HG03196 (cell line): Measurements from ENCODE around the gene KCNK3.
"Not testable (repeated sequence)": the region's sequence is repeated elsewhere in the genome, so short reads cannot be mapped to it uniquely, and the experiment has no call there.

Source experiments
- ATAC-seq: cut with Tn5 transposase; IDR thresholded peaks from one replicate; pipeline ENCODE4 v1.9.1; 2021; ENCODE audit not compliant: unreplicated experiment

Gene KCNK3

DNA sequence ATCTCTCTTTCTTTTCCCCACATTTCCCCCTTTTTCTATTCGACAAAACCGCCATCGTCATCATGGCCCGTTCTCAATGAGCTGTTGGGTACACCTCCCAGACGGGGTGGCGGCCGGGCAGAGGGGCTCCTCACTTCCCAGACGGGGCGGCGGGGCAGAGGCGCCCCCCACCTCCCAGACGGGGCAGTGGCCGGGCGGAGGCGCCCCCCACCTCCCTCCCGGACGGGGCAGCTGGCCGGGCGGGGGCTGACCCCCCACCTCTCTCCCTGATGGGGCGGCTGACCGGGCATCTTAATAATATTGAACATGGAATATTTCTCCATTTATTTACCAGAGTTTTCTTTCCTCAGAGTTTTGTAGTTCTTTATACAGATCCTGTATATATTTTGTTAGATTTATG is 27.2 kb upstream of the KCNK3 start:
- not testable (repeated sequence) for ATAC-seq

DNA sequence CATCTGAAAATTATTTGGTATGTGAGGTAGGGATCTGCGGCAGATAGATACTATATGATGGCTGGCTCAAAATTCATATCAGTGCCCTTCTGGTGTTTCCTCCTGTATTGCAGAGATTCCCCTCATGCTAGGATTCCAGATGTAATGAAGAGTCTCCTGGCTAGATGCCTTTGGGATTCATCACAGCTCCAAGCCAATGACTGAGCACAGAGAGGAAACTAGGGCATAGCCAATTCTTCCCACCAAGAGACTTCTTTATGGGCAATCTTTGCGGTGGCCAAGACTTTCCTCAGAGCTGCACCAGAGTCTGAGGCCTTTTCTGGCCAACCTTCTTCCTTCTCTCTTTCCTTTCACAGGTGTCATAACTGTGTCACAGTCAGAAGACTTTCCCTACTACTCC is 25.9 kb upstream of the KCNK3 start:
- no peak for ATAC-seq

DNA sequence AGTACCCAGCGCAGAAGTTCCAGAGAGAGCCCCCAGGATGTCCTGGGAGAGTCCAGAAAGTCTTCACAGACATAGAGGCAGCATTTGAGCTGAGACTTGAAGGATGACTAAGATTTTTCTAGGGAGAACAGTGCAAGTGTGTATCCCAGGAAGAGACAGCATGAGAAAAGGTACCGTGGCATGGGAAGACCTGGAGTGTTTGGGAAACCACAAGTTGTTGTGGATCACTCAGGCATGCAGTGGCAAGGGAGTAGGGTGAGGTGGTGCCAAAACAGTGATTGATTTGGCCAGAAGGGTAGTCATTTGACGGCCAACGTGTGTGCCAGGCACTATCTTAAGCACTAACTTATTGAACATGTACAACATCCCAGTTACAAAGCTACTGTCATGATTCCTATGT is 24.5 kb upstream of the KCNK3 start:
- no peak for ATAC-seq

DNA sequence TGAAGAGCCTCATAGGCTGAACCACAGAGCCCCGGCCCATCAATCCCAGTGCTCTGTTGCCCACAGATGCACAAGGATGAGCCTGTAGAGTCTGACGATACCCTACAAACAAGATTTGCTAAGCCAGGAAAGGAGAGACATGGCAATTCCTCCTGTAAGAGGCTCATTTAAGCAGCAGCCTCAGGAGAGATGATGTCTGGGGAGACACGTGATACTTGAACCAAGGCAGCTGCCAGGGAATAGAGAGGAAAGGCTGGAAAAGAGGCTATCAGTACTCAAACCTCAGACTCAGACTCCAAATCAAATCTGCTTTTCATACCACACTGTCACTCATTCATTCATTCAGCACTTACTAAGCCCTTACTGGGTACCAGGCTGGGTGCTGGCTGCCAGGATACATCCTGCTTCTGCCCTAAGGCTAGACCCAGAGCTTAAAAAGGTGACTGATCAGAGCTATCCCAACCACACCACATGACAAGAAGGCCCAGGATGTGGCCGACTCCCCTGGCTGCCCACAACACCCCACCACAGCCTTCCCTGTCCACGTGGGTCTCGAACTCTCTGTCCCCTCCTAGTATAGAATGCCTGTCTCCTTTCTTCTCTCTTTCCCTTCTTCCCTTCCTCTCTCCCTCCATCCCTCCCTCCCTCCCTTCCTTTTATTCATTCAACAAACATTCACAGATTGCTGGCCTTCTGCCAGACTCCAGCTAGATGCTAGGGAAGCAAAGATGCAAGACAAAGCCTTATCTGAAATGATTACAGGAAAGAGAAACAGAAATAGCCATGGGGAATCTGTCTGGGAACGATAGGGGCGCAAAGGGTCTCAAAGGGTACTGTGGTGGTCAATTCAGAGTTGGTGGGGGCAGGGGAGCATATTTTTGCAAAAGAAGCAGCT is 23.4 kb upstream of the KCNK3 start:
- no peak for ATAC-seq

DNA sequence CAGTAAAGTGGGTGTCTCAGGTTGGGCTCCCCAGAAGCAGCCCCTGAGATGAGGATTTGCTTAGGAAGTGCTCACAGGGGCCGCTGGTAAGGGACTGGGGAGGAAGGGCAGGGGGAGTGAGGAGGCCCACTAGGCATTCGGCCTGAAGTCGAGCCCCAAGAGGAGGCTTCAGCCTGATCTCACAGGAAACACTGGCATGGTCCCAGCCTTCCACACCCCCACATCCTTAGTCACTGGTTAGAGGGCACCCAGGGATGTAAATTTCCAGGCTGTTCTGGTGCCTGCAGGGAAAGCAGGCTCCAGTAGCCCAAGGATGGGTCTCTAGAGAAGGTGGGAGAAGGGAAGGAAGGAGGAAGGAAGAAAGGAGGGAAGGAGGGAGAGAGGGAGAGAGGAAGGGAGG is 22.4 kb upstream of the KCNK3 start:
- ATAC-seq = no peak

DNA sequence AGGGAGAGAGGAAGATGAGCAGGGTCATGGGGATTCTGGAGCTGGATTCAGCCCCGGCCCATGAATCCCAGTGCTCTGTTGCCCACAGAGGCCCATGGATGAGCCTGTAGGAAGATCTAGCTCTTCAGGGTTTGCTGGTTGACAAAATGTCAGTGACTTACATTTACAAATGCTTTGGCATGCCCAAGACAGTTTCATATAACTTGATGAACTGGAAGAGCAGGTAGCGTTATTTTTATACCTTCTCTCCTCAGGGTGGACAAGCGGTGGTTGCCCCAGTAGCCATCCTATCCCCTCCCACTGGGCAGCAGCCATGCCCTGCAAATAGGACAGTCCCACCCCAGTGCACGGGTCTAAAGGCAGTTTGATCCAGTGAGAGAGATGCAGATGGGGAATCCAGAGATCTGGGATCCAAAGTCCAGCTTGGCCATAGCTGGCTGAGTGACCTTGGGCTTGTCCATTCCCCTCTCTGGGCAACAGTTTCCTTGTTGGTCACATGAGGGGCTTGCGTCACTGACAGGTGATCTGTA is 21.5 kb upstream of the KCNK3 start:
- ATAC-seq = no peak

DNA sequence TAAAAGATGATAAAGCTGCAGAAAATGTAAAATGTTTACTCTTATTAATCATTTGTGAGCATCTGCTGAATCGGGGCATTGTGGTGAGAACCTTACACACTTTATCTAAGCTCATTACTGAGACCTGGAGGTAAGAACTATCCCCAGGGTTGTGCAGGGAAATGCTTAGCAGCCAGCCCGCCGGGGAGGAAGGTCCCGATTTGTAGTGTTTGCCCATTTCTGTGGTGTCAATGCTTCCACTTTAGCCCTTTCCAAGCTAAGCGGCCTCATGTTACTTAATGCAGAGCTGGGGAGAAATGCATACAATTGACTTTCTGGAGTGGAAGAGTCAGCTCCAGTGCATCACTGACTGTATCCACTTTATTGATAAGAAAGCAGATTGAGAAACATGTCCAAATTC is 20.8 kb upstream of the KCNK3 start:
- no peak for ATAC-seq

DNA sequence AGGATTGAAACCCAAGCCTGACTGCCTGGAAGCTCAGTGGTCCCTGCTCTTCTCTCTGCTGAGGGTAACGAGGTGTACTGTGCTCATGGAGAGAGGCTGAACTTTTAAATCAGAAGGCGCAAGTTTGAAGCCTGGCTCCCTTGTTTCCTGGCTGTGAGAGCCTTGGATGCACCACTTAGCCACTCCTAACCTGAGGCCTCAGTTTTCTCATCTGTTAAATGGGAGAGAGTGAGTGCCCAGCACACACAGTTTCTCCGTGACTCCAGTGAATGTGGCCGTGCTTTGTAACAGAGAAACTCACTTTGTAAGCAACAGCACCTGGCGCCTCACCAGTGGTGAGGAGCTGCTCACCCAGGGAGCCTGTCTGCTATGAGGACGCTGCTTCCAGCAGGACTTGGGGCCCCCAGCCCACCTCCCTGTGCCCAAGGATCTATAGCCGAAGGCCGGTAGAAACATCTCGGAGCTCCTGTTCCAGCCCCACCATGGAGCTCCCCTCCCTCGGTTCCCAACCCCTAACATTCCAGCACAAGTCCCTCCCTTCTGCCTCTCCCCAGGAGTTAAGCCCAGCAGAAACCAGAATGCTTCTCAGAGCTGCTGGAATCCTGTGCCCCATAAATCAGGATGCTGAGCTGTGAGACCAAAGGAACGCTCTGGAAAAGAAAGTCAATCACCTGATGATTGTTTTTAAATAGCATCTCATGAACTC is 20.3 kb upstream of the KCNK3 start:
- ATAC-seq = no peak

DNA sequence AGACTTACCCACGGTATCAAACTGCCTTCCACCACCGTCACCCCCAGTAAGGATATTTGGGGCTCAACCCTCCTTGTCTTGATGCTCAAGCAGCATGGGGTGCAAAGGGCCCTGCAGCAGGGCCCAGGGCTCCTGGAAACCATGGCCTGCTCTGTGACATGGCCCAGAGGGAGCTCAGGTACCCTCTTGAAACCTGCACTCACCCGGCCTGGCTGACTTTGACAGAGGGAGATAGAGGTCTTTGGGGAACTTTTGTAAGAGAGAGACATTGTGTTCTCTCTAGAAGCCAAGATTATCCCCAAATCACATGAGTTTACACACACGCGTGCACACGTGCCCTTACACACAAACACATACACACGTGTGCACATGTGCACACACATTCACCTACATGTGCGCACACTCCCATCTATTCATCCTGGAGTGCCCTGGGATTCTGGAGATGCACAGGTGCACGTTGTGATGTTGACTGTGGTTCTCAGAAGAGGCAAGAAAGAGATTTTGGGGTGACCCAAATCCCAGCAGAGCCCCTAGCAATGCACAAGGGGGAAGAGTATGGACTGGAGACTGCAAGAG is 19.6 kb upstream of the KCNK3 start:
- ATAC-seq = no peak

DNA sequence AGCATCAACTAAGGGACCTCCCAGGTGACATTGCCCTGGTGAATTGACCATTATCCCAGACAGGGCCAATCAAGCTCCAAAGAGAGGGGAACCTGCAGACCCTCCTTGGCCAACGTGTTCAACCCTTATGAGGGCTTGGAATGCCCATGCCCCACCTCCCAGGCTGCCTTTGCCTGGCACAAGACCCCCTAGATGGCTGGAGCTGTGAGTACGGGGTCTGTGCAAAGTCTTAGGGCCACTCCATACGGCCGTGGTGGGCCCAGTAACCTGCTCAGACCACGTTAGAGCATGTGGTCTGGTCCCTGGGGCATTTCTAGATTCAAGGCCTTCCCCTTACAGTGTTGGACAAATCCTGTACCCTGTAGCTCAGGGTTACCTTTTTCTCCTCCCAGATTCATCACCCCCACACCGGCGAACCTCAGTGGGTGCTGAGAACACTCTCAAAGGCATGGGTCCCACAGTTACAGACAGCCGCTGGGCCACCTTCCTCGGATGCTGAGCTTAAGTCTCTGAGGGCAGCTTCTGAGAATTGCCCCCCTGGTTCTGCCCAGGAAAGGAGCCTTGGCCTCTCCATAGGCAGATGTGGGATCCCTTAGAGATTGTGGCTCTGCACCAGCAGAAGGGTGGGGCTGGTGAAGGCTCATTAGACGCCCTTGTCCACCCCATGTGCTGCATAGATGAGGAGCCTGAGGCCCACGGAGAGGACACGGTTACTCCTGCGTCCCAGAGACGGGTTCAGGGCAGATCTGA is 18.3 kb upstream of the KCNK3 start:
- ATAC-seq = no peak

DNA sequence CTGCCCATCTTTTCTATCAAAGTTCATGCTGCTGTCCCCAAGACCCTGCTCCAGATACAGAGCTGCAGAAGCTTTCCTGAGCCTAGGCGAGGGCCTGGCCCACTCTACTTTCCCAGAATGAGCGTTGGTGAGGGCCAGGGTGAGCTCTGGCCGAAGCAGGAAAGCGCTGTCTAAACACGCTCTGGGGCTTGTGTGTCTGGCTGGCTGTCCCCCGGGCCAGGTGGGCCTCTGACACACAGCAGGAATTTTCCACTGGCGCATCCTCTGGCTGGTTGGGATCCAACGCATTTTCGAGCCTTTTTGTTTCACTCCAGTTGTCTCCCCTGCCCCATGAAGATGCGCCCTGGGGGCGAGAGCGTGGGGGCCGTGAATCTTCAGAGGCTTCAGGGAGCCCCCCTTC is 17.8 kb upstream of the KCNK3 start:
- no peak for ATAC-seq

DNA sequence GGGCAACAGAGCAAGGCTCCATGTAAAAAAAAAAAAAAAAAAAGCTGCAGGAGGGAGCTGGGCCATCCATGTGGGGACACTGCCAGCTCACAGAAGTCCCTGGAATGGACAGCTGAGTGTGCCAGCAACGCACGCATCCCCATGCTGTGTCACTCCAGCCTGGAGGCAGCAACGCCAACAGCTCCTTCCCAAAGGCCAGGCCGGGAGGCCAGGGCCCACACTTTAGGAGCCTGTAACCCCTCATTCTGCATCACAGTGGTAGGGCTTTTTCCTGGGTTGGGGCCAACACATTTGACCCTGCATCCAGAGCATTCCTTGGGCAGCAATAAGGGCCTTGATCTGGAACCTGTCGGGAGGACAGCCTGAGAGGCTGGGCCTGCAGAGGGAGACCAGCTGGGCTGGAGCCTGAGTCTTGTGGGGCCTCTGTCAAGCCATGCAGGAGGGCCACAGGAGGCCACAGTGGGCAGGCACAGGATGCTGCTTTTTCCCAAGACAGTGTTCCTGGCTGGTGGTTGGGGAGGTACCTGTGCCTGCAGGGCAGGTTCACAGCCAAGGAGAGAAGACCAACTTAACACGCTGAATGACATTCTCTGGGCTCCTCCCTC is 16.8 kb upstream of the KCNK3 start:
- no peak for ATAC-seq

DNA sequence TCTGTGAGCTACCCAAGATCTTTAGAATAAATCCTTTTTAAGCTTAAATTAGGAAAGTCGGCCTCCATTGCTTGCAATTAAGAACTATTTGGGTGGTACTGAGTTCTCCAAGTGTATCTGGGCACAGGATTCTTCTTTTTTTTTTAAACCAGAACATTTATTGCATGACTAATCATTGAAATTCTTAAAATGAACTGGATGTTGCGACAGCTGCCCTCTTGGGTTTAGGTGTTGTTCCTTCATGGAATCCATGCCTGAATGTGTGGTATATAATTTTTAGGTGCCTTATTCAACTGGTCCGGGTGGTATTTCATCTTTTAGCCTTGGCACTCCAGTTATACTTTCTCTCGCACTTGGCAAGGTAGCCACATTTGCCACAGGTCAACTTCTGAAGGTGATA is 14.5 kb upstream of the KCNK3 start:
- no peak for ATAC-seq

DNA sequence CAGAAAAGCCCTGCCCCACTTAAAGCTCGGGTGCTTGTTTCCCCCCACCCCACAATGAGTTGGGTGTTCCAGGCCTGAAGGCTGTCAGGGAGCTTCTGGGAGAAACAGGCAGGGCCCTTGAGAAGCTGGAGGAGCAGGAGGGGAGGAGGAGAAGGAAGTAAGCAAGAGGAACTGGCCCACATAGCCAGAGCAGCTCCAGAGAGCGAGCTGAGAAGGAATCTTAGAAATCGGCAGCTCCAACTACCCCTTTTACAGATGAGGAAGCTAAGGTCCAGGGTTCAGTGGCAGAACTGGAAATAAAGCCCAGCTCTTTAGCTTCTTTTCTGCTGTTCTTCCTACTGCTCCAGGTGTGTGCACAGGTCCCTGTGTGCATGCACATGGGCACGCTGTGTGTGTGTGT is 12.7 kb upstream of the KCNK3 start:
- ATAC-seq = no peak

DNA sequence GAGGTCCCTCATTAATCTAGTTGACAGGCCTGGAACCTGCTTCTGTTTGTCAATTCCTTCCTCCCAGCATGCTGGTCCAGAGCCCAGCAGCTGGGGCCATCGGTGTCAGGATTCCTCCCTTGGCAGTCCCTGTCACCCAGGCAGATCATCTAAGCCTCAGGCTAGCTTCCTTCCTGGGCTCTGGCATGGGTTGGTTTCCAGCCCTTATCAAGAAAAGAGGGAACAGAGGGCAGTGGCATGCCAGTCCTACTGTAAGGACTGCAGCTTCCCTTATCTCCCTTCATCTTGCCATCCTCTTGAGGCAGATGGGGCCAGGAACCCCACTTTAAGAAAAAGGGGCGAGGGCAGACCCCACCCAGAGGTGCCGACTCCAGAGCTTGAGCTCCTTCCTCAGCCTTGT is 10.9 kb upstream of the KCNK3 start:
- no peak for ATAC-seq

DNA sequence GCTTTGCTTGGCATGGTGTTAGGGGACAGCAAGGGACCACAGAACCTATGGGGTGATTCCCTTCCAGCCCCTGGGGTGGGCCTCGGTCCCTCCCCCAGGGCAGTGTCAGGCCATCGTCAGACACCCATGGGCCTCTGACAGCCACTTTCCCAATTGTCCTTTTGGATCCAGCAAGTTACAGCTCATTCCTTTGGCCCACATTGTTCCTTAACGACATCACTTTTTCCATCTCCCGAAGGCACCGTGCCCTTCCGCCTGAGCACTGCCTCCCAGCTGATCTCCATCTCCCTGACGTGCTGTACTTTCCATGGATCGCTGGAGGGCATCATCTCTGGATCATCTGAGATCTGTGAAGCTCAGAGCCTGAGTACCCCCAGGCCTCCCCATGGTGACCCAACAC is 10.4 kb upstream of the KCNK3 start:
- ATAC-seq = no peak

DNA sequence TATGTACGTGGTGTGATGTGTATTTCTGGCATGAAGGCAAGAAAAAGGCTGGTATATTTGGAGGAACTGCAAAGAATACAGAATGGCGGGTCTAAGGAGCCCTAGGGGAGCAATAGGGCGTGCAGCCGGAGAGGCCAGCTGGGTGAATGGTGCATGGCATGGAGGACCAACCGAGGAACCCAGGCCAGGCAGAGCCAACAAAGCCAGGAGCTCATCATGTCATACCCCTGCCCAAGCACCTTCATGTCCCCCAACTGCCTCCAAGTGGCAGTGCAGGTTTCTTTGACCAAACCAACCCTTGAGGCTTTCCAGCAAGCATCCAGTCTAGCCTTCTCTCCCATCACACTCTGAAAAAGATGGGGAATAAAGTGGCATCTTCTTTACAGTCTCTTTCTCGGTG is 8.9 kb upstream of the KCNK3 start:
- no peak for ATAC-seq

DNA sequence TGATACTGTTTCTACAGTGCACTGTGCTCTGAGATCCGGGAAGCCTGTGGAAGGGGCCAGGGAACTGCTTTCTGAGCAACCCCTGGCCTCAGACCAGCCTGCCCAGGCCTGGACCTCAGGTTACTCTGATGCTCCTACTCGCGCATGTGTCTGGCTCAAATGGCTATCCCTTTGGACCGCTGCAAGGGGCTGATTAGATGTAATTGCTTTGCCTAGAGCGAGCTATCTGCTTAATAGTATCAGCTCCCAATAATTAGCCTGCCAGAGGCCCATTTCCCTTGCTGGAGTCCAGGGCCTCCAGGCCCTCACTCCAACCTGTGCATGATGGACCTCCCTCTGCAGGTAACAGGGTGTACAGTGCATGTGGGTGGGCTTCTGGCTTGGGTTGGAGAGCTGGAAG is 7.2 kb upstream of the KCNK3 start:
- no peak for ATAC-seq

DNA sequence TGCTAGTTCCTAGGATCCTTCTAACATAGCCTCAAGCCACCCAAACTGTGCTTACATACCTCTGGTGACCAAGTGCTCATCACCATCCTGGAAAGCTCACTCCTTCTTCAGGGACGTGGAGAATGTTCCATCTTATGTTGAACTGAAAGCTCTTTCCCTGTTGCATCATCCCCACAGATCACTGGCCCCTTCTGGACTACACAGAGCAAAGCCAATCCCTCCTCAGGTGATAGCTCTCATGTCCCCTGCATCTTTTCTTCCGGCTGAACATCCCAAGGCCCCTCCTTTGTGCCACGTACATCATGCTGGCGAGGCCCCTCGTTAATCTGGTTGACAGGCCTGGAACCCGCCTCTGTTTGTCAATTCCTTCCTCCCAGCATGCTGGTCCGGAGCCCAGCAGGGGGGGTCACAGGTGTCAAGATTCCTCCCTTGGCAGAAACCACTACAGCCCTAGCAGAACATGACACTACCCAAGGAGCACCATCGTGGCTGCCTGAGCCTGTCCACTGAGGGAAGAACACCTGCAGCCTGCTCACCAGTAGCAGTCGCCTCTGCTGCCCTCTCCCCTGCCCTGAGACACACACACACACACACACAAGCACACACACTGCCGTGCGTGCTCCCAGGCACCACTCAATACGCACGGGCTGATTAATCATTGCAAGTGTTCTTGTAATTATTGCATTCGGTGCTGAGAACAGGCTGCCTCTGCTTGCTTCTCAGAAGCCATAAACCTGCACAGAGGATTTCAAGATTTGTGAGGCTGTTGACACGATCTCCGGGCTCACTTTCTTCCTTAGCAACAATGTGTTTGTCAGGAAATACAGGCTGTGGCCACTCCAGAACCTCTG is 6.3 kb upstream of the KCNK3 start:
- ATAC-seq = no peak

DNA sequence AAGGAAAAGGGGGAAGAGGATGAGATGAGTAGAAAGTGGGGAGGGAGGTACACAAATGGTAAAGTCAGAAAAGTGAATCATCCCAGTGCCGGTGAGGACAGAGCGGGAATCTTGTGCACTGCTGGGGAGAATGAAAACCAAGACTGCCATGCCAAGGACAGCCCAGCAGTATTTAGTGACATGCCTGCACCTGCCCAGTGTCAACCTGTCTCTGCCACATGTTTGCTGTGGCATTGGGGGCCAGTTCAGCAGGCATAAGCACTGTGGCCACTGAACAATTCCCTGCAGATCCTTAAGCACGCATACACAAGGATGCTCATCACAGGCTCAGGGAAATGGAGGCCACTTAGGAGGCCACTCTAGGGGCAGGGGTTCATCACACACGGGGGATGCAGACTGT is 5.2 kb upstream of the KCNK3 start:
- ATAC-seq = no peak
